HEK293T (cell line): ENCODE data around the gene CASP8AP2.

Experiments used
- ELF4 ChIP-seq: fragments of 450-650 bp; IDR thresholded peaks from 2 replicates; pipeline ENCODE4 v1.6.1; 2017; ENCODE audit warnings: antibody characterized with exemption
- FOXK2 ChIP-seq: fragments of 450-650 bp; IDR thresholded peaks from 2 replicates; pipeline ENCODE4 v1.6.1; 2016; ENCODE audit warnings: mild to moderate bottlenecking
- HDGF ChIP-seq: fragments of 450-650 bp; IDR thresholded peaks from 2 replicates; pipeline ENCODE4 v1.6.1; 2017; ENCODE audit warnings: antibody characterized with exemption, borderline replicate concordance
- SP1 ChIP-seq: fragments of 450-650 bp; IDR thresholded peaks from 2 replicates; pipeline ENCODE4 v1.6.1; 2017
- TARDBP ChIP-seq: fragments of 450-650 bp; IDR thresholded peaks from 2 replicates; pipeline ENCODE4 v1.6.1; 2016
- ZNF384 ChIP-seq: fragments of 450-650 bp; IDR thresholded peaks from 2 replicates; pipeline ENCODE4 v1.6.1; 2016
- TF ChIP-seq, protein P1 (sequence below): fragments of 450-650 bp; IDR thresholded peaks from 2 replicates; pipeline ENCODE4 v1.6.1; 2016

DNA sequence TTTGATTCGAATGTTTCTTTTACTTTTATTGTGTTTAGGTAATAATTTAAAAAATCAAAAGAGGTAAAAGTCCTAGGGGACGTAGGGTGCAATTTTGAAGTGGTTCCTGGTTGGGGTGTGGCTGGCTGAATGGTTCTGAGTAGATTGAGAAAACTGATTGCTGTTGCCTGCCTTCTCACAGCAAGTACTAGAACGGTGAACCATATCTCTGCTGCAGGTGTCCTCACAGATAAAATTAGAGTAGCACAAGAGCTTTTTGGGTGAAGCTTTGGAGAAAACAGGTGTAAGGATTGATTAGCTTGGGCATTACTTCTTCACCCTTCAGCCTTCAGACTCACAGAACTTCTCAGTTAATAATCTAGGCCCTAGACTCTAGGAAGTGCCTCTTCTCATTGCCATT is 44.8 kb downstream of the CASP8AP2 start:
- TF ChIP-seq FOXK2: no peak
- TF ChIP-seq, protein P1, sequence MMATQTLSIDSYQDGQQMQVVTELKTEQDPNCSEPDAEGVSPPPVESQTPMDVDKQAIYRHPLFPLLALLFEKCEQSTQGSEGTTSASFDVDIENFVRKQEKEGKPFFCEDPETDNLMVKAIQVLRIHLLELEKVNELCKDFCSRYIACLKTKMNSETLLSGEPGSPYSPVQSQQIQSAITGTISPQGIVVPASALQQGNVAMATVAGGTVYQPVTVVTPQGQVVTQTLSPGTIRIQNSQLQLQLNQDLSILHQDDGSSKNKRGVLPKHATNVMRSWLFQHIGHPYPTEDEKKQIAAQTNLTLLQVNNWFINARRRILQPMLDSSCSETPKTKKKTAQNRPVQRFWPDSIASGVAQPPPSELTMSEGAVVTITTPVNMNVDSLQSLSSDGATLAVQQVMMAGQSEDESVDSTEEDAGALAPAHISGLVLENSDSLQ: no peak
- TF ChIP-seq TARDBP: no peak
- TF ChIP-seq HDGF: no peak
- TF ChIP-seq ZNF384: no peak
- no peak for TF ChIP-seq SP1
- TF ChIP-seq ELF4: no peak
